ENCODE data around the gene BBS7. TPM values are rescaled to one million over a fixed set of nuclear protein-coding genes. Genes with fewer than 3 reads are reported as not detected.

BBS7 gene
- total and polyA plus RNA-seq, 3 donors from 2014 or later: 16.7 to 23.4 (median 18.3) TPM

GRCh38 chr4:121790976-121791375 lies 79.3 kb downstream of the BBS7 start:
- Histone ChIP-seq H3K36me3 (ENCODE audit: low read depth, missing control alignments) (no peaks in the 10 kb centered on the region), H3K27me3 (no peaks in the 10 kb centered on the region), H3K4me3 (no peak overlapping the region), H3K4me1 (no peaks in the 10 kb centered on the region), H3K9me3 (no peaks in the 10 kb centered on the region), H3K27ac (no peak overlapping the region)
- TF ChIP-seq POLR2A (IDR thresholded peaks at IDR 0.05): no peak
- TF ChIP-seq CTCF (IDR thresholded peaks at IDR 0.05): no peak
- no peak for DNase-seq
- intact Hi-C loops (cut with DNase I; ENCODE audit: low total_unique reads): no loop called here

- 60 to 77% methylated on average over 3 of the region's 3 CpGs for WGBS, 2 donors
- no peaks in the 10 kb centered on the region for H3K36me3 ChIP-seq (ENCODE audit: low read depth, missing control alignments)
- H3K4me1 ChIP-seq: no peaks in the 10 kb centered on the region
- H3K4me3 ChIP-seq: no peak overlapping the region
- no peak overlapping the region for H3K27ac ChIP-seq
- DNase-seq: no peak
- H3K9me3 ChIP-seq: no peaks in the 10 kb centered on the region
- intact Hi-C loops (cut with DNase I; ENCODE audit: low total_unique reads): no loop called here
- no peaks in the 10 kb centered on the region for H3K27me3 ChIP-seq
- TF ChIP-seq POLR2A (IDR thresholded peaks at IDR 0.05) (no peak), CTCF (IDR thresholded peaks at IDR 0.05) (no peak)
Observed at GRCh38 chr4:121789960-121790829, 80.1 kb downstream of the BBS7 start.

- H3K27ac ChIP-seq: no peak overlapping the region
- no peaks in the 10 kb centered on the region for H3K4me1 ChIP-seq
- TF ChIP-seq POLR2A (IDR thresholded peaks at IDR 0.05) (no peak), CTCF (IDR thresholded peaks at IDR 0.05) (no peak)
- H3K9me3 ChIP-seq: no peaks in the 10 kb centered on the region
- no peaks in the 10 kb centered on the region for H3K36me3 ChIP-seq (ENCODE audit: low read depth, missing control alignments)
- no peaks in the 10 kb centered on the region for H3K27me3 ChIP-seq
- intact Hi-C loops (cut with DNase I; ENCODE audit: low total_unique reads): no loop called here
- 75 to 78% methylated on average over 1 of the region's 1 CpG for WGBS, 2 donors
- H3K4me3 ChIP-seq: no peak overlapping the region
- no peak for DNase-seq
Observed at GRCh38 chr4:121789455-121789854, 80.8 kb downstream of the BBS7 start.

- 89 to 94% methylated on average over 2 of the region's 2 CpGs for WGBS, 2 donors
- Histone ChIP-seq H3K36me3 (ENCODE audit: low read depth, missing control alignments) (no peaks in the 10 kb centered on the region), H3K4me3 (no peak overlapping the region), H3K4me1 (no peaks in the 10 kb centered on the region), H3K27ac (no peak overlapping the region), H3K9me3 (no peaks in the 10 kb centered on the region), H3K27me3 (no peaks in the 10 kb centered on the region)
- no peak for DNase-seq
- intact Hi-C loops (cut with DNase I; ENCODE audit: low total_unique reads): no loop called here
- TF ChIP-seq POLR2A (IDR thresholded peaks at IDR 0.05) (no peak), CTCF (IDR thresholded peaks at IDR 0.05) (no peak)
Observed at GRCh38 chr4:121788896-121789295, 81.4 kb downstream of the BBS7 start.

- Histone ChIP-seq H3K4me3 (no peak overlapping the region), H3K4me1 (no peaks in the 10 kb centered on the region), H3K27me3 (no peaks in the 10 kb centered on the region), H3K27ac (no peak overlapping the region), H3K36me3 (ENCODE audit: low read depth, missing control alignments) (no peaks in the 10 kb centered on the region), H3K9me3 (no peaks in the 10 kb centered on the region)
- TF ChIP-seq CTCF (IDR thresholded peaks at IDR 0.05) (no peak), POLR2A (IDR thresholded peaks at IDR 0.05) (no peak)
- WGBS, 2 donors: 82 to 88% methylated on average over 2 of the region's 2 CpGs
- intact Hi-C loops (cut with DNase I; ENCODE audit: low total_unique reads): no loop called here
- DNase-seq: no peak
Observed at GRCh38 chr4:121786221-121786620, 84.1 kb downstream of the BBS7 start.

Measured in testis (tissue), 3 donors.